Smooth muscle cell (in vitro differentiated cells): ENCODE results near the gene BCL6B. TPM values are rescaled to one million over a fixed set of nuclear protein-coding genes. Genes with fewer than 3 reads are reported as not detected.

Experiments used
- DNase-seq: peaks from one replicate; lab custom pipeline; 2025; ENCODE audit not compliant: unreplicated experiment; lab: John Stamatoyannopoulos, UW
- H2AFZ ChIP-seq: fragments of 200-600 bp; sonication (generic); 2 replicates; pipeline ENCODE4 v1.6.0; 2016; ENCODE audit warnings: antibody characterized with exemption, low read depth, mild to moderate bottlenecking
- H3F3A ChIP-seq: fragments of 200-600 bp; sonication (generic); 2 replicates; pipeline ENCODE4 v1.6.0; 2017; ENCODE audit warnings: antibody characterized with exemption, low read depth
- H3K27ac ChIP-seq: fragments of 200-600 bp; sonication (generic); 2 replicates; pipeline ENCODE4 v1.5.1; 2016; ENCODE audit warnings: low read depth, mild to moderate bottlenecking
- H3K27me3 ChIP-seq: fragments of 200-600 bp; sonication (generic); 2 replicates; pipeline ENCODE4 v1.6.1; 2016; ENCODE audit warnings: low read depth, mild to moderate bottlenecking
- H3K36me3 ChIP-seq: fragments of 200-600 bp; sonication (generic); 2 replicates; pipeline ENCODE4 v1.5.1; 2016; ENCODE audit warnings: low read depth
- H3K4me1 ChIP-seq: fragments of 200-600 bp; sonication (generic); 2 replicates; pipeline ENCODE4 v1.5.1; 2016; ENCODE audit warnings: low read depth
- H3K4me2 ChIP-seq: fragments of 200-600 bp; sonication (generic); 2 replicates; pipeline ENCODE4 v1.6.0; 2016; ENCODE audit warnings: mild to moderate bottlenecking
- H3K4me3 ChIP-seq: fragments of 200-600 bp; sonication (generic); 2 replicates; pipeline ENCODE4 v1.5.1; 2016; ENCODE audit warnings: mild to moderate bottlenecking
- H3K79me2 ChIP-seq: fragments of 200-600 bp; sonication (generic); 2 replicates; pipeline ENCODE4 v1.6.0; 2016; ENCODE audit warnings: low read depth, mild to moderate bottlenecking
- H3K9ac ChIP-seq: fragments of 200-600 bp; sonication (generic); 2 replicates; pipeline ENCODE4 v1.6.0; 2016; ENCODE audit warnings: low read depth
- H3K9me3 ChIP-seq: fragments of 200-600 bp; sonication (generic); replicated peaks from 2 replicates; pipeline ENCODE4 v1.5.1; 2016; ENCODE audit warnings: low read depth
- H4K20me1 ChIP-seq: fragments of 200-600 bp; sonication (generic); 2 replicates; pipeline ENCODE4 v1.6.0; 2016; ENCODE audit warnings: low read depth
- WGBS: methylation state at CpG from one replicate; pipeline ENCODE4 v1.1.7; 2016; ENCODE audit warnings: low lambda C conversion rate; 5-methylcytosine and 5-hydroxymethylcytosine counted together
- polyA plus RNA-seq: library from polyadenylated mRNA; unstranded; fragments of >200 nt; fragmentation: Nextera tagmentation; extraction: Ambion mirVana; gene quantifications from 2 replicates; pipeline ENCODE4 v1.2.1, GENCODE V29; 2016
- total RNA-seq: library from RNA; depleted of rRNA; stranded (reverse); fragments of >200 nt; gene quantifications from 2 replicates; pipeline ENCODE4 v1.2.3, GENCODE V29; 2014
- TF ChIP-seq, protein P1 (sequence below): fragments of 200-600 bp; sonication (generic); IDR thresholded peaks from 2 replicates; pipeline ENCODE4 v1.5.1; 2017; ENCODE audit warnings: borderline replicate concordance, mild to moderate bottlenecking, antibody characterized with exemption; ENCODE audit not compliant: insufficient read depth, poor library complexity, severe bottlenecking

Gene BCL6B
- total and polyA plus RNA-seq, 2 experiments from 2014 or later: not detected

- 89% methylated on average over 3 of the region's 3 CpGs for WGBS
- H3K27ac ChIP-seq: no peak overlapping the region
Measured at GRCh38 chr17:7029096-7029495, 6.2 kb downstream of the BCL6B start.

DNA sequence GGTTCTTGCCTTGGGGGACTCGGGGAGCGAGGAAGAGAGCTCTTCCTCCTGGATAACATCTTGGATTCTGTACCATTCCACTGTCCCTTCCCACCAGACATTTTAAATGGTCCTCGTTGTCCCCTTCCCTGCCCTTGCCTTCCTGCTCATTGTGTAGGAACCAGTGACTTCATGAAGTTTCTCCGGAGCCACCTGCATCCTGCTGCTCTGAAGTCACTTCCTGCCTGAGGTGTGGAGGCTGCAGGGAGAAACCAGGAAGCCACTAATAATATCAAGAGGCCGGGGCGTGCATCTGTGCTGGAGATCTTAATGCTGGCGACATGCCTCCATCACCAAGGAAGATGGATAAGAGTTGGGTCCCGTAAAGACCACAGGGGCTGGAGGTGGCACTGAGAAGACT lies 6.8 kb downstream of the BCL6B start:
- Histone ChIP-seq H4K20me1 (no peaks in the 10 kb centered on the region), H3K27me3 (no peaks in the 10 kb centered on the region), H2AFZ (no peak overlapping the region), H3K79me2 (no peaks in the 10 kb centered on the region), H3K9me3 (no peaks in the 10 kb centered on the region), H3K4me3 (no peak overlapping the region), H3F3A (no peaks in the 10 kb centered on the region), H3K9ac (no peak overlapping the region), H3K4me1 (no peaks in the 10 kb centered on the region), H3K4me2 (no peak overlapping the region), H3K27ac (no peak overlapping the region), H3K36me3 (no peaks in the 10 kb centered on the region)
- TF ChIP-seq, protein P1, sequence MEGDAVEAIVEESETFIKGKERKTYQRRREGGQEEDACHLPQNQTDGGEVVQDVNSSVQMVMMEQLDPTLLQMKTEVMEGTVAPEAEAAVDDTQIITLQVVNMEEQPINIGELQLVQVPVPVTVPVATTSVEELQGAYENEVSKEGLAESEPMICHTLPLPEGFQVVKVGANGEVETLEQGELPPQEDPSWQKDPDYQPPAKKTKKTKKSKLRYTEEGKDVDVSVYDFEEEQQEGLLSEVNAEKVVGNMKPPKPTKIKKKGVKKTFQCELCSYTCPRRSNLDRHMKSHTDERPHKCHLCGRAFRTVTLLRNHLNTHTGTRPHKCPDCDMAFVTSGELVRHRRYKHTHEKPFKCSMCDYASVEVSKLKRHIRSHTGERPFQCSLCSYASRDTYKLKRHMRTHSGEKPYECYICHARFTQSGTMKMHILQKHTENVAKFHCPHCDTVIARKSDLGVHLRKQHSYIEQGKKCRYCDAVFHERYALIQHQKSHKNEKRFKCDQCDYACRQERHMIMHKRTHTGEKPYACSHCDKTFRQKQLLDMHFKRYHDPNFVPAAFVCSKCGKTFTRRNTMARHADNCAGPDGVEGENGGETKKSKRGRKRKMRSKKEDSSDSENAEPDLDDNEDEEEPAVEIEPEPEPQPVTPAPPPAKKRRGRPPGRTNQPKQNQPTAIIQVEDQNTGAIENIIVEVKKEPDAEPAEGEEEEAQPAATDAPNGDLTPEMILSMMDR: no peak
- DNase-seq: no peak
- 92% methylated on average over 8 of the region's 8 CpGs for WGBS

More at GRCh38 chr17:7029096-7029495, 6.2 kb downstream of the BCL6B start:
- H3K9me3 ChIP-seq: no peaks in the 10 kb centered on the region
- H3K4me1 ChIP-seq: no peaks in the 10 kb centered on the region
- no peak overlapping the region for H3K4me3 ChIP-seq
- DNase-seq: no peak
- H3K9ac ChIP-seq: no peak overlapping the region
- no peaks in the 10 kb centered on the region for H3K27me3 ChIP-seq
- H3F3A ChIP-seq: no peaks in the 10 kb centered on the region
- no peak overlapping the region for H2AFZ ChIP-seq
- H3K79me2 ChIP-seq: no peaks in the 10 kb centered on the region
- H3K4me2 ChIP-seq: no peak overlapping the region
- H3K36me3 ChIP-seq: no peaks in the 10 kb centered on the region
- TF ChIP-seq, protein P1: no peak
- no peaks in the 10 kb centered on the region for H4K20me1 ChIP-seq

GRCh38 chr17:7034955-7035590 lies 12.2 kb downstream of the BCL6B start:
- TF ChIP-seq, protein P1: no peak
- DNase-seq: no peak
- no peaks in the 10 kb centered on the region for H3K27me3 ChIP-seq
- peak overlapping the region; percentile 94 for H3K4me2 ChIP-seq
- peaks cover 4% of the 10 kb centered on the region for H3F3A ChIP-seq
- H3K9me3 ChIP-seq: no peaks in the 10 kb centered on the region
- WGBS: 27% methylated on average over 7 of the region's 7 CpGs
- peaks cover 4% of the 10 kb centered on the region for H3K4me1 ChIP-seq
- H3K36me3 ChIP-seq: no peaks in the 10 kb centered on the region
- peak overlapping the region; percentile 68 for H3K4me3 ChIP-seq
- H3K9ac ChIP-seq: peak overlapping the region; percentile 19
- H4K20me1 ChIP-seq: no peaks in the 10 kb centered on the region
- H3K79me2 ChIP-seq: no peaks in the 10 kb centered on the region
- peak overlapping the region; percentile 74 for H2AFZ ChIP-seq
- peak overlapping the region; percentile 43 for H3K27ac ChIP-seq
